Upper lobe of right lung (tissue), 1 donor: ENCODE results near the gene EN1. TPM values are rescaled to one million over a fixed set of nuclear protein-coding genes. Genes with fewer than 3 reads are reported as not detected.

Source experiments
- ATAC-seq: fragments of 200-7000 bp; cut with Tn5 transposase; one replicate; pipeline ENCODE4 v1.9.1; 2020; ENCODE audit warnings: mild to moderate bottlenecking, moderate library complexity
- DNase-seq: peaks from one replicate; pipeline ENCODE4 v3.0.0-alpha.2; 2020
- H3K27ac ChIP-seq: fragments of 200-600 bp; one replicate; pipeline ENCODE4 v1.8.0; 2022
- H3K27me3 ChIP-seq: fragments of 200-600 bp; one replicate; pipeline ENCODE4 v1.8.0; 2022; ENCODE audit warnings: mild to moderate bottlenecking
- H3K36me3 ChIP-seq: fragments of 200-600 bp; one replicate; pipeline ENCODE4 v1.8.0; 2022
- H3K4me1 ChIP-seq: fragments of 200-600 bp; one replicate; pipeline ENCODE4 v1.8.0; 2022
- H3K4me3 ChIP-seq: fragments of 200-600 bp; one replicate; pipeline ENCODE4 v1.8.0; 2022; ENCODE audit warnings: mild to moderate bottlenecking
- H3K9me3 ChIP-seq: fragments of 200-600 bp; one replicate; pipeline ENCODE4 v1.8.0; 2022
- intact Hi-C: fragments of 100-400 bp; cut with DNase I; formaldehyde crosslinking; loops from one replicate; pipeline ENCODE4 v1.11.0; 2022
- long read RNA-seq: library from polyadenylated mRNA; unstranded; transcript quantifications from one replicate; pipeline ENCODE4 v2.0.0, GENCODE V29; 2021
- total RNA-seq: library from RNA; stranded (reverse); fragmentation: NEBNext Ultra II Directional; extraction: Animal tissue kit (Norgen Biotek cat#: 25700); gene quantifications from one replicate; pipeline ENCODE4 v1.2.1, GENCODE V29; 2021
- TF ChIP-seq, protein P1 (sequence below): fragments of 200-600 bp; IDR thresholded peaks from one replicate; pipeline ENCODE4 v1.8.0; 2022; ENCODE audit warnings: antibody characterized with exemption
- donor health status: DM: no; HTN: yes; CAD: no; lungs with severe emphysema.

EN1 gene
- total RNA-seq: not detected
- long read RNA-seq: 0 reads

DNA sequence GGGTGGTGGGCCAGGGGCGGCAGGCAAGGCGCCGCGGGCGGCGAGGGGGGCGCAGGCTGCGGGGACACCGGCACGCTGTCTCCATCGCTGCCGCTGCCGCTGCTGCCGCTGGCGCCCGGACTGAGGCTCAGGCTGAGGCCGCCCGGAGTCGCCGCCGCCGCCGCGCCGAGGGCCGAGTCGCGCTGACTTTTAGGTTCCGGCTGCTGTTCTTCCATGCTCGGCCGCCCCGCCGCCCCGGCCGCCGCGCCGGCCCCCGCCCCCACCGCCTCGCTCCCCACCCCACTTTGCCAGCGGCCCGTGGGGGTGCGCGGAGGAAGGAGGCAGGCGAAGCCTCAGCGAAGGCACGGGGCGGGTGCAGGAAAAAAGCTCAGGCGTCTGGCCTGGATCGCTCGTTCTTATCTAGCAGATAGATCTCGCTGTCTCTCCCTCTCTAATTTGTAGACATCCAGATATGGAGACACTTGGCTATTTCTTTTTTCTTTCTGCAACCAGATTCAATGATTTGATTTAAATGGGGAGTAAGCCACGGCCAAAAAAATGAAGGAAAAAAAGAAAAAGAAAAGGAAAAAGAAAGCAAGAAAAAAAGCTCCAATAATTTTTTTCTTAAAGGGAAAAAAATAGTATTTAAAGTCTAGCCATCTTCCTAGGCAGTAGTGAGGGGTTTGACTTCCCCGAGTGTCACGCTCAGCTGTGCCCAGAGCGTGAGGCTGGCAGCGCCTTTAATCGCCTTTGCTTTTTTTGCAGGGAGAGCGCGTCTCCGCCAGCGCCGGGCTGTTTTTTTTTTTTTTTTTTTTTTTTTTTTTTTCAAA, at the start of gene EN1:
TSS of gene EN1 (minus strand) at position 696 of the 809 bp plus-strand sequence. CDS start at position 215, 481 bp downstream.
- TF ChIP-seq, protein P1, sequence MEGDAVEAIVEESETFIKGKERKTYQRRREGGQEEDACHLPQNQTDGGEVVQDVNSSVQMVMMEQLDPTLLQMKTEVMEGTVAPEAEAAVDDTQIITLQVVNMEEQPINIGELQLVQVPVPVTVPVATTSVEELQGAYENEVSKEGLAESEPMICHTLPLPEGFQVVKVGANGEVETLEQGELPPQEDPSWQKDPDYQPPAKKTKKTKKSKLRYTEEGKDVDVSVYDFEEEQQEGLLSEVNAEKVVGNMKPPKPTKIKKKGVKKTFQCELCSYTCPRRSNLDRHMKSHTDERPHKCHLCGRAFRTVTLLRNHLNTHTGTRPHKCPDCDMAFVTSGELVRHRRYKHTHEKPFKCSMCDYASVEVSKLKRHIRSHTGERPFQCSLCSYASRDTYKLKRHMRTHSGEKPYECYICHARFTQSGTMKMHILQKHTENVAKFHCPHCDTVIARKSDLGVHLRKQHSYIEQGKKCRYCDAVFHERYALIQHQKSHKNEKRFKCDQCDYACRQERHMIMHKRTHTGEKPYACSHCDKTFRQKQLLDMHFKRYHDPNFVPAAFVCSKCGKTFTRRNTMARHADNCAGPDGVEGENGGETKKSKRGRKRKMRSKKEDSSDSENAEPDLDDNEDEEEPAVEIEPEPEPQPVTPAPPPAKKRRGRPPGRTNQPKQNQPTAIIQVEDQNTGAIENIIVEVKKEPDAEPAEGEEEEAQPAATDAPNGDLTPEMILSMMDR: no peak
- no peak for DNase-seq
- Histone ChIP-seq H3K9me3 (no peaks in the 10 kb centered on the region), H3K4me1 (peaks cover 13% of the 10 kb centered on the region), H3K4me3 (no peak within 1 kb of the TSS), H3K27ac (no peak within 1 kb of the TSS), H3K27me3 (peaks cover 96% of the 10 kb centered on the region), H3K36me3 (no peaks in the 10 kb centered on the region)
- intact Hi-C loops: no loop called here
- no peak for ATAC-seq

DNA sequence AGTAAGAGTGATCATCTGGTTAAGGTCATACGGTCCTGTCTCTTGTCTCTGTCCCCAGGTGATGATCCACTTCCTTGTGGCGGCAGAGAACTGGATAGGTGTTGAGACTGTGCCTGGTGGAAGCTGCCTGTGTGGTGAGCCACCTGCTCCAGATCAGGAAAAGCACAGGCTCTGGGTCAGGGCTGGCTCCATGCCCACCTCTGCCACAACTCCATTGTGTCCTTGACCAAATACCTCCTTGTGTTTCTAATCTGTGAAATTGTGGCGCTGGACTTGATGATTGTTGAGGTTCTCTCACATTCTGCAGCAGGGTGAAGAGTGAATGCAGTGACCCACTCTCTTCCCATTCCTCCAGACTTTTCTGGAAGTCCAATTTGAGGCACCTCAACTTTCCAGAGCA, 45.7 kb upstream of the EN1 start:
- Histone ChIP-seq H3K4me3 (no peak overlapping the region), H3K4me1 (no peaks in the 10 kb centered on the region), H3K36me3 (no peaks in the 10 kb centered on the region), H3K27ac (no peak overlapping the region), H3K27me3 (no peaks in the 10 kb centered on the region), H3K9me3 (peaks cover 8% of the 10 kb centered on the region)
- intact Hi-C loops: no loop called here
- DNase-seq: no peak
- TF ChIP-seq, protein P1: no peak
- ATAC-seq: no peak

DNA sequence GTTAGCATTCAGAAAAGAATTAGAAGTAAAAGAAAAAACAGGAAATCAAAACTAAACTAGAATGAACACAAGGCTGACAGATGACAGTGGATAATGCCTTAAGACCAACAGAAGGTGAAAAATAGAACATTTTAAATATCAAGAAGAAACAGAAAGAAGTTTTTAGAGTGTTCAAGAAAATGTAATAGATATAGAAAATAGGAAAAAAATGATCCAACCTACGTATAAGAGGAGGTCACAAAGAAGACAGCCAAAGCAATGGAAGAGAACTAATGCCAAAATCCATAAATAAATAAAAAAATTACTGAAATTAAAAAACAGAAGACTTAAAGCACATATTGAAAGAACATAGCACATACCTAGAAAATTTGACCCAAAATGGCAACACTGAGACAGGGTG, 42.5 kb upstream of the EN1 start:
- Histone ChIP-seq H3K36me3 (no peaks in the 10 kb centered on the region), H3K27me3 (no peaks in the 10 kb centered on the region), H3K4me1 (no peaks in the 10 kb centered on the region), H3K9me3 (peaks cover 8% of the 10 kb centered on the region), H3K4me3 (no peak overlapping the region), H3K27ac (no peak overlapping the region)
- intact Hi-C loops: loop anchor here (10.0 kb wide), 1 partner anchor 285 kb away; no protein-coding TSS in a partner anchor
- DNase-seq (no peak), ATAC-seq (no peak)
- TF ChIP-seq, protein P1: no peak

DNA sequence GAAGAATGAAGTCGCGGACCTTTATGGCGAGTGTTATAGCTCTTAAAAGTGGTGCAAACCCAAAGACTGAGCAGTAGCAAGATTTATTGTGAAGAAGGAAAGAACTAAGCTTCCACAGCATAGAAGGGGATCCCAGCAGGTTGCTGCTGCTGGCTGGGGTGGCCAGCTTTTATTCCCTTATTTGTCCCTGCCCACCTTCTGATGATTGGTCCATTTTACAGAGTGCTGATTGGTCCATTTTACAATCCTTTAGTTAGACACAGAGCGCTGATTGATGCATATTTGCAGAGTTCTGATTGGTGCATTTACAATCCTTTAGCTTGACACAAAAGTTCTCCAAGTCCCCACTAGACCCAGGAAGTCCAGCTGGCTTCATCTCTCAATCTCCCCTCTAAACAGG, 36.3 kb upstream of the EN1 start:
- Histone ChIP-seq H3K4me1 (peaks cover 4% of the 10 kb centered on the region), H3K27ac (no peak overlapping the region), H3K27me3 (peaks cover 16% of the 10 kb centered on the region), H3K36me3 (no peaks in the 10 kb centered on the region), H3K4me3 (no peak overlapping the region), H3K9me3 (no peaks in the 10 kb centered on the region)
- TF ChIP-seq, protein P1: no peak
- peak; percentile 10 for DNase-seq
- no peak for ATAC-seq
- intact Hi-C loops: loop anchor here (10.0 kb wide), 1 partner anchor 291 kb away; no protein-coding TSS in a partner anchor

DNA sequence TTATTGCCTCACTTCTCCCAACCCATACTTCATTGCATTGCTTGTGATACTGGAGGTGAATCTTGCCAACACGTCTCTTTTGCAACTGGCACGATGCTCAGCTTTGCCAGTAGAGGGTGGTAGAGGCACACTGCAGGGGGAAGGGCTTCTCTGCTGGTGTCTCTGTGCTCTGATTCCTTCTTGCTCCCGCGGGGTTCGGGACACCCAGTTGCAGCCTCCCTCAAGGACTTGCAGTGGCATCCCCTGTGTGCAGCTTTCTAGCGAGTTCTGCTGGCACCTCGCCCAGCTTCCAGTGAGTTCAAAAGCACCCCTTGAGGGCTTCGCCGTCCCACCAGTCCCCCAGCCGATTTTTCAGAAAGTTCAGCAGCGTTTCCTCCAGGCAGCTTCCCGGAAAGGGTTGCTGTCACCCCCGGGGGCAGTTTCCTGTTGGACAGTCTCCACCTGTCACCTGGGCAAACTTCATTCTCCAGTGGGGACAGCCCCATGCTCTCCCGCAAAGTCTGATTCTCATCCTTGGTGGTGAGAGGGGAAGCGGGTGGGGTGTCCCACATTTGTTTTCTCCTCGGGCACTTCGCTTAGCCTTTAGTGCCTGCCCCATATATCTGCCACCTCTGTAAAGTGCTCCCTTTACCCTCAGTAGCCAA, 35.4 kb upstream of the EN1 start:
- H3K27me3 ChIP-seq: peaks cover 16% of the 10 kb centered on the region
- TF ChIP-seq, protein P1: peak; percentile 84
- peak; percentile 93 for ATAC-seq
- intact Hi-C loops: loop anchor here (10.0 kb wide), 1 partner anchor 292 kb away; no protein-coding TSS in a partner anchor
- H3K4me1 ChIP-seq: peaks cover 4% of the 10 kb centered on the region
- no peaks in the 10 kb centered on the region for H3K9me3 ChIP-seq
- DNase-seq: peak; percentile 78
- no peak overlapping the region for H3K27ac ChIP-seq
- H3K4me3 ChIP-seq: peak overlapping the region; percentile 36
- H3K36me3 ChIP-seq: no peaks in the 10 kb centered on the region
